Epithelial cell of esophagus (primary cell): ENCODE data around the gene SCFD2.

ENCODE experiments used
- DNase-seq: peaks from one replicate; pipeline ENCODE4 v3.0.0; 2010; ENCODE audit warnings: low read depth
- H3K4me3 ChIP-seq: 2 replicates; pipeline ENCODE4 v1.5.1; 2011; ENCODE audit warnings: mild to moderate bottlenecking, low read length, control low read depth
- CTCF ChIP-seq: IDR thresholded peaks from 2 replicates; pipeline ENCODE4 v1.5.1; 2011; ENCODE audit warnings: low read depth, mild to moderate bottlenecking, low read length, control low read depth, inconsistent platforms; ENCODE audit not compliant: insufficient read depth; ENCODE audit errors: missing control alignments

SCFD2 gene

GRCh38 chr4:52984462-52984881 lies 381.4 kb downstream of the SCFD2 start:
- H3K4me3 ChIP-seq, result no peak overlapping the region
- DNase-seq, result peak; percentile 38

GRCh38 chr4:52983563-52984303 lies 382.1 kb downstream of the SCFD2 start:
- peak; percentile 71 for DNase-seq
- TF ChIP-seq CTCF, result peak; percentile 69
- no peak overlapping the region for H3K4me3 ChIP-seq

More at GRCh38 chr4:52984462-52984881, 381.4 kb downstream of the SCFD2 start:
- TF ChIP-seq CTCF, result no peak

GRCh38 chr4:52982946-52983340 lies 382.9 kb downstream of the SCFD2 start:
- no peak for TF ChIP-seq CTCF
- no peak overlapping the region for H3K4me3 ChIP-seq
- no peak for DNase-seq

- peak; percentile 68 for DNase-seq
- H3K4me3 ChIP-seq, result no peak overlapping the region
- peak; percentile 80 for TF ChIP-seq CTCF
Measured at GRCh38 chr4:52982255-52982945, 383.5 kb downstream of the SCFD2 start.

- peak; percentile 68 for DNase-seq
- no peak for TF ChIP-seq CTCF
- H3K4me3 ChIP-seq, result no peak overlapping the region
Measured at GRCh38 chr4:52979821-52980590, 385.9 kb downstream of the SCFD2 start.

- TF ChIP-seq CTCF, result no peak
- no peak for DNase-seq
- H3K4me3 ChIP-seq, result no peak overlapping the region
Measured at GRCh38 chr4:52979020-52979419, 386.8 kb downstream of the SCFD2 start.
